HepG2 (cell line): ENCODE results near the gene SACS. TPM values are rescaled to one million over a fixed set of nuclear protein-coding genes. Genes with fewer than 3 reads are reported as not detected.

ENCODE experiments used
- ATAC-seq: fragments of 200-7000 bp; cut with Tn5 transposase; 3 replicates; pipeline ENCODE4 v1.9.1; 2020; ENCODE audit warnings: mild to moderate bottlenecking, moderate library complexity
- BruUV-seq: library from RNA; stranded (reverse); fragments of 400-500 nt; replicated peaks from 2 replicates; lab custom pipeline; 2021; lab: Mats Ljungman, UMichigan
- CTCF ChIA-PET: fragments of 300-600 bp; formaldehyde crosslinking; extraction: SDS; loops from one replicate; lab custom pipeline; 2021; ENCODE audit warnings: low total read pairs, inconsistent platforms, low intra/inter-chr PET ratio; lab: Yijun Ruan, JAX
- POLR2A ChIA-PET: fragments of 350-600 bp; sonication (Branson Sonifier 250); formaldehyde crosslinking; loops from one replicate; lab custom pipeline; 2020; ENCODE audit warnings: antibody characterized with exemption, inconsistent platforms; lab: Yijun Ruan, JAX
- DNase-seq: peaks from one replicate; pipeline ENCODE4 v3.0.0-alpha.2; 2015; ENCODE audit warnings: low spot score
- FAIRE-seq: peaks from 3 replicates; lab custom pipeline; 2011; peaks lifted over from hg19 to GRCh38; lab: Jason Lieb, UNC
- H2AFZ ChIP-seq: one replicate; pipeline ENCODE4 v1.6.1; 2011; ENCODE audit warnings: low read length, inconsistent platforms
- H3K27ac ChIP-seq: fragments of 300-600 bp; 3 replicates; pipeline ENCODE4 v1.8.0; 2011; ENCODE audit warnings: mixed run types, mild to moderate bottlenecking, mixed read lengths, low read length, inconsistent platforms; ENCODE audit not compliant: insufficient read depth; ENCODE audit errors: extremely low read length
- H3K27me3 ChIP-seq, 2 experiments: fragments of 200-600 bp in 1 of 2; 2 replicates in 1 of 2; 3 replicates in 1 of 2; pipeline versions ENCODE4 v1.6.0 to v1.8.0; 2011; ENCODE audit warnings: low read length in 2 of 2, mild to moderate bottlenecking in 2 of 2, moderate library complexity in 2 of 2, inconsistent platforms in 1 of 2; ENCODE audit not compliant: insufficient read depth in 2 of 2, control insufficient read depth in 1 of 2
- H3K36me3 ChIP-seq, 2 experiments: fragments of 200-600 bp in 1 of 2; replicated peaks in 1 of 2; 2 replicates in 1 of 2; 3 replicates in 1 of 2; pipeline versions ENCODE4 v1.5.1 to v1.8.0; 2011; ENCODE audit warnings: low read length in 2 of 2, inconsistent platforms in 1 of 2; ENCODE audit not compliant: insufficient read depth in 2 of 2, control insufficient read depth in 1 of 2
- H3K4me1 ChIP-seq: 2 replicates; pipeline ENCODE4 v1.5.1; 2012; ENCODE audit warnings: low read length, inconsistent platforms; ENCODE audit not compliant: insufficient read depth
- H3K4me2 ChIP-seq: 2 replicates; pipeline ENCODE4 v1.6.0; 2011; ENCODE audit warnings: low read depth, low read length, inconsistent platforms
- H3K4me3 ChIP-seq, 3 experiments: fragments of 200-600 bp in 1 of 3; sonication (generic), shearing (Covaris generic) in 1 of 3; replicated peaks in 1 of 3; 2 replicates each; pipeline ENCODE4 v1.5.1; 2011 to 2016; ENCODE audit warnings: low read length in 3 of 3, inconsistent platforms in 2 of 3, low read depth in 2 of 3, mild to moderate bottlenecking in 2 of 3, control low read depth in 1 of 3, mixed read lengths in 1 of 3; ENCODE audit not compliant: insufficient read depth in 1 of 3
- H3K79me2 ChIP-seq: one replicate; pipeline ENCODE4 v1.6.1; 2011; ENCODE audit warnings: low read length, inconsistent platforms; ENCODE audit not compliant: insufficient read depth
- H3K9ac ChIP-seq: 2 replicates; pipeline ENCODE4 v1.6.0; 2011; ENCODE audit warnings: mild to moderate bottlenecking, low read depth, low read length, inconsistent platforms; ENCODE audit not compliant: insufficient read depth
- H3K9me3 ChIP-seq: 2 replicates; pipeline ENCODE4 v1.5.1; 2012; ENCODE audit warnings: mild to moderate bottlenecking, low read length
- H4K20me1 ChIP-seq: 2 replicates; pipeline ENCODE4 v1.6.0; 2011; ENCODE audit warnings: inconsistent platforms, mild to moderate bottlenecking, low read length, moderate library complexity; ENCODE audit not compliant: insufficient read depth
- AKAP8 ChIP-seq: sonication (generic); formaldehyde crosslinking; IDR thresholded peaks from 2 replicates; pipeline ENCODE4 v1.5.1; 2020; ENCODE audit warnings: mild to moderate bottlenecking, missing genetic modification reagents
- CERS6 ChIP-seq: sonication (generic); formaldehyde crosslinking; IDR thresholded peaks from 2 replicates; pipeline ENCODE4 v1.5.0; 2020; ENCODE audit warnings: missing genetic modification reagents
- CHD2 ChIP-seq: IDR thresholded peaks from 2 replicates; pipeline ENCODE4 v1.6.1; 2011; ENCODE audit warnings: low read depth, low read length, improper control_type of control experiment
- CSRNP1 ChIP-seq: sonication (generic); formaldehyde crosslinking; IDR thresholded peaks from 2 replicates; pipeline ENCODE4 v1.8.1; 2023; ENCODE audit warnings: mild to moderate bottlenecking, missing genetic modification reagents
- HNRNPH1 ChIP-seq: fragments of 200-400 bp; formaldehyde crosslinking; optimal IDR thresholded peaks from 2 replicates; pipeline ENCODE3; 2017; ENCODE audit warnings: mild to moderate bottlenecking, low read depth, low read length
- MTF1 ChIP-seq: sonication (generic); formaldehyde crosslinking; IDR thresholded peaks from 2 replicates; pipeline ENCODE4 v1.5.0; 2020; ENCODE audit warnings: missing genetic modification reagents
- NFE2L1 ChIP-seq: sonication (generic); formaldehyde crosslinking; IDR thresholded peaks from 2 replicates; pipeline ENCODE4 v1.4.0; 2020; ENCODE audit warnings: missing genetic modification reagents, mild to moderate bottlenecking, borderline replicate concordance
- PITX1 ChIP-seq: sonication (generic); formaldehyde crosslinking; IDR thresholded peaks from 2 replicates; pipeline ENCODE4 v1.5.1; 2020; ENCODE audit warnings: mild to moderate bottlenecking, missing genetic modification reagents
- RAD21 ChIP-seq: fragments of 450-650 bp; formaldehyde crosslinking; IDR thresholded peaks from 2 replicates; pipeline ENCODE4 v1.5.0; 2020; ENCODE audit warnings: mild to moderate bottlenecking
- RCOR2 ChIP-seq: IDR thresholded peaks from 2 replicates; pipeline ENCODE4 v1.6.1; 2016; ENCODE audit warnings: missing biosample characterization, missing genetic modification reagents
- SIX1 ChIP-seq: sonication (generic); formaldehyde crosslinking; IDR thresholded peaks from 2 replicates; pipeline ENCODE4 v1.4.0; 2020; ENCODE audit warnings: missing genetic modification reagents, borderline replicate concordance
- SP140L ChIP-seq: sonication (generic); formaldehyde crosslinking; IDR thresholded peaks from 2 replicates; pipeline ENCODE4 v1.4.0; 2020; ENCODE audit warnings: missing genetic modification reagents, borderline replicate concordance
- ZBTB38 ChIP-seq: sonication (generic); formaldehyde crosslinking; IDR thresholded peaks from 2 replicates; pipeline ENCODE4 v1.5.1; 2020; ENCODE audit warnings: mild to moderate bottlenecking, missing genetic modification reagents
- ZNF432 ChIP-seq: sonication (generic); formaldehyde crosslinking; IDR thresholded peaks from 2 replicates; pipeline ENCODE4 v1.5.0; 2020; ENCODE audit warnings: missing genetic modification reagents, mild to moderate bottlenecking, borderline replicate concordance
- ZNF451 ChIP-seq: sonication (generic); formaldehyde crosslinking; IDR thresholded peaks from 2 replicates; pipeline ENCODE4 v1.5.0; 2020; ENCODE audit warnings: mild to moderate bottlenecking, missing genetic modification reagents
- ZNF691 ChIP-seq: sonication (generic); formaldehyde crosslinking; IDR thresholded peaks from 2 replicates; pipeline ENCODE4 v1.4.0; 2020; ENCODE audit warnings: missing genetic modification reagents, low read depth, mild to moderate bottlenecking, borderline replicate concordance
- WGBS: methylation state at CpG from one replicate; pipeline ENCODE4 v1.1.6; 2017; ENCODE audit warnings: low lambda C conversion rate; 5-methylcytosine and 5-hydroxymethylcytosine counted together
- in situ Hi-C: cut with HindIII; loops from 2 replicates; pipeline ENCODE4 v1.10.0; 2017; ENCODE audit warnings: low pct_unique_long_range_greater_than_20kb; ENCODE audit not compliant: extremely low pct_ligation_motif_present
- intact Hi-C: fragments of 100-400 bp; cut with micrococcal nuclease; formaldehyde crosslinking; loops from one replicate; pipeline ENCODE4 v1.10.0; 2022; ENCODE audit not compliant: unreplicated experiment
- polyA plus RNA-seq, 8 experiments: library from polyadenylated mRNA; depleted of rRNA in 3 of 8; stranded (reverse) in 7 of 8; unstranded in 1 of 8; fragments of >200 nt; fragmentation: Illumina TruSeq in 4 of 8; extraction: Trizol in 4 of 8; gene quantifications; 2 replicates each; pipeline versions ENCODE4 v1.2.1 to v1.2.3, GENCODE V29; 2011 to 2016; ENCODE audit warnings: low read depth in 4 of 8, missing spikeins in 1 of 8, mixed read lengths in 1 of 8; ENCODE audit not compliant: insufficient read depth in 1 of 8
- total RNA-seq, 5 experiments: library from RNA; depleted of rRNA; stranded (reverse); fragments of >200 nt; fragmentation: Illumina TruSeq; extraction: Trizol; gene quantifications; 2 replicates each; pipeline ENCODE4 v1.2.3, GENCODE V29; 2016; ENCODE audit warnings: low read depth in 1 of 5

The SACS gene
- total and polyA plus RNA-seq, 2 of the 13 experiments (the other 11 are each of a cell fraction or from before 2014, with no cell fraction given): 4.0 to 15.7 TPM

- TF ChIP-seq ZNF451 (CRISPR knock-in tag): no peak
- no peak for TF ChIP-seq PITX1 (CRISPR knock-in tag)
These were observed 16.1 kb upstream of the SACS start (continued) for GRCh38 chr13:23449398-23450162.

GRCh38 chr13:23447927-23448326 is 14.4 kb upstream of the SACS start:
- ATAC-seq (no peak), DNase-seq (no peak), FAIRE-seq (no peak)
- Histone ChIP-seq H3K27me3 (peaks cover 0 to 6% of the 10 kb centered on the region in 2 experiments; a peak in 1 of 5 replicates), H3K4me1 (no peaks in the 10 kb centered on the region), H3K36me3 (no peaks in the 10 kb centered on the region), H3K4me2 (no peak overlapping the region), H3K79me2 (no peaks in the 10 kb centered on the region), H3K27ac (no peak overlapping the region), H2AFZ (no peak overlapping the region), H4K20me1 (no peaks in the 10 kb centered on the region), H3K9ac (no peak overlapping the region), H3K9me3 (no peaks in the 10 kb centered on the region), H3K4me3 (no peak overlapping the region)
- CTCF ChIA-PET: no interaction called here
- 81% methylated on average over 1 of the region's 3 CpGs for WGBS
- no TSS peak for BruUV-seq
- POLR2A ChIA-PET: no interaction called here
- intact Hi-C loops (no loop called here), in situ Hi-C loops (no loop called here)
- TF ChIP-seq RAD21 (CRISPR knock-in tag) (no peak), CHD2 (no peak), ZNF691 (no peak), CSRNP1 (CRISPR knock-in tag) (no peak), AKAP8 (CRISPR knock-in tag) (no peak), ZNF432 (CRISPR knock-in tag) (no peak), HNRNPH1 (no peak), SP140L (CRISPR knock-in tag) (no peak), RCOR2 (CRISPR knock-in tag) (no peak), MTF1 (no peak), CERS6 (CRISPR knock-in tag) (no peak), NFE2L1 (no peak), SIX1 (CRISPR knock-in tag) (no peak), ZBTB38 (CRISPR knock-in tag) (no peak)
